ENCODE measurements around the gene CLPTM1L. TPM values are rescaled to one million over a fixed set of nuclear protein-coding genes. Genes with fewer than 3 reads are reported as not detected.

Gene CLPTM1L
- total RNA-seq, 1 experiment from 2014 or later, result 532 TPM

GRCh38 chr5:1316588-1317340 lies 28.1 kb downstream of the CLPTM1L start:
- no peak for DNase-seq (ENCODE audit: low read depth)

- DNase-seq (ENCODE audit: low read depth), result no peak
Measured at GRCh38 chr5:1315709-1316587, 29.0 kb downstream of the CLPTM1L start.

- no peak for DNase-seq (ENCODE audit: low read depth)
Measured at GRCh38 chr5:1315018-1315708, 29.7 kb downstream of the CLPTM1L start.

- DNase-seq (ENCODE audit: low read depth), result no peak
Measured at GRCh38 chr5:1314564-1314982, 30.3 kb downstream of the CLPTM1L start.

GRCh38 chr5:1312993-1313833 lies 31.7 kb downstream of the CLPTM1L start:
- DNase-seq (ENCODE audit: low read depth), result peak; percentile 35

- no peak for DNase-seq (ENCODE audit: low read depth)
Measured at GRCh38 chr5:1312206-1312605, 32.7 kb downstream of the CLPTM1L start.

- no peak for DNase-seq (ENCODE audit: low read depth)
Measured at GRCh38 chr5:1311439-1312055, 33.4 kb downstream of the CLPTM1L start.

- no peak for DNase-seq (ENCODE audit: low read depth)
Measured at GRCh38 chr5:1310118-1310517, 34.8 kb downstream of the CLPTM1L start.

- DNase-seq (ENCODE audit: low read depth), result no peak
Measured at GRCh38 chr5:1304033-1304432, 40.9 kb downstream of the CLPTM1L start.

- DNase-seq (ENCODE audit: low read depth), result no peak
Measured at GRCh38 chr5:1302258-1302657, 42.6 kb downstream of the CLPTM1L start.

- DNase-seq (ENCODE audit: low read depth), result no peak
Measured at GRCh38 chr5:1300581-1301083, 44.3 kb downstream of the CLPTM1L start.

GRCh38 chr5:1299961-1300360 lies 44.9 kb downstream of the CLPTM1L start:
- no peak for DNase-seq (ENCODE audit: low read depth)

GRCh38 chr5:1299511-1299850 lies 45.4 kb downstream of the CLPTM1L start:
- no peak for DNase-seq (ENCODE audit: low read depth)

- DNase-seq (ENCODE audit: low read depth), result no peak
Measured at GRCh38 chr5:1298723-1299510, 46.0 kb downstream of the CLPTM1L start.

- no peak for DNase-seq (ENCODE audit: low read depth)
Measured at GRCh38 chr5:1298067-1298551, 46.8 kb downstream of the CLPTM1L start.

- DNase-seq (ENCODE audit: low read depth), result no peak
Measured at GRCh38 chr5:1297243-1297642, 47.7 kb downstream of the CLPTM1L start.

GRCh38 chr5:1295650-1296037 lies 49.3 kb downstream of the CLPTM1L start:
- DNase-seq (ENCODE audit: low read depth), result no peak

GRCh38 chr5:1294835-1295649 lies 49.9 kb downstream of the CLPTM1L start, which contains the start of gene TERT:
Gene TERT (minus strand): TSS chr5:1295068. CDS start chr5:1294989, 79 bp downstream.
- DNase-seq (ENCODE audit: low read depth), result peak; percentile 58
